Upper lobe of right lung (tissue), 1 donor: ENCODE measurements around the gene TNFRSF1B. TPM values are rescaled to one million over a fixed set of nuclear protein-coding genes. Genes with fewer than 3 reads are reported as not detected.

ENCODE experiments used
- ATAC-seq: fragments of 200-7000 bp; cut with Tn5 transposase; one replicate; pipeline ENCODE4 v1.9.1; 2020; ENCODE audit warnings: mild to moderate bottlenecking, moderate library complexity
- DNase-seq: peaks from one replicate; pipeline ENCODE4 v3.0.0-alpha.2; 2020
- H3K27ac ChIP-seq: fragments of 200-600 bp; one replicate; pipeline ENCODE4 v1.8.0; 2022
- H3K27me3 ChIP-seq: fragments of 200-600 bp; one replicate; pipeline ENCODE4 v1.8.0; 2022; ENCODE audit warnings: mild to moderate bottlenecking
- H3K36me3 ChIP-seq: fragments of 200-600 bp; one replicate; pipeline ENCODE4 v1.8.0; 2022
- H3K4me1 ChIP-seq: fragments of 200-600 bp; one replicate; pipeline ENCODE4 v1.8.0; 2022
- H3K4me3 ChIP-seq: fragments of 200-600 bp; one replicate; pipeline ENCODE4 v1.8.0; 2022; ENCODE audit warnings: mild to moderate bottlenecking
- H3K9me3 ChIP-seq: fragments of 200-600 bp; one replicate; pipeline ENCODE4 v1.8.0; 2022
- intact Hi-C: fragments of 100-400 bp; cut with DNase I; formaldehyde crosslinking; loops from one replicate; pipeline ENCODE4 v1.11.0; 2022
- total RNA-seq: library from RNA; stranded (reverse); fragmentation: NEBNext Ultra II Directional; extraction: Animal tissue kit (Norgen Biotek cat#: 25700); gene quantifications from one replicate; pipeline ENCODE4 v1.2.1, GENCODE V29; 2021
- TF ChIP-seq, protein P1 (sequence below): fragments of 200-600 bp; IDR thresholded peaks from one replicate; pipeline ENCODE4 v1.8.0; 2022; ENCODE audit warnings: antibody characterized with exemption
- donor health status: DM: no; HTN: yes; CAD: no; lungs with severe emphysema.

TNFRSF1B gene
- total RNA-seq, 1 donor from 2014 or later, result 62.4 TPM

- no peak for DNase-seq
- H3K4me1 ChIP-seq, result peaks cover 74% of the 10 kb centered on the region
- ATAC-seq, result no peak
- intact Hi-C loops, result no loop called here
- no peak overlapping the region for H3K4me3 ChIP-seq
- TF ChIP-seq, protein P1, sequence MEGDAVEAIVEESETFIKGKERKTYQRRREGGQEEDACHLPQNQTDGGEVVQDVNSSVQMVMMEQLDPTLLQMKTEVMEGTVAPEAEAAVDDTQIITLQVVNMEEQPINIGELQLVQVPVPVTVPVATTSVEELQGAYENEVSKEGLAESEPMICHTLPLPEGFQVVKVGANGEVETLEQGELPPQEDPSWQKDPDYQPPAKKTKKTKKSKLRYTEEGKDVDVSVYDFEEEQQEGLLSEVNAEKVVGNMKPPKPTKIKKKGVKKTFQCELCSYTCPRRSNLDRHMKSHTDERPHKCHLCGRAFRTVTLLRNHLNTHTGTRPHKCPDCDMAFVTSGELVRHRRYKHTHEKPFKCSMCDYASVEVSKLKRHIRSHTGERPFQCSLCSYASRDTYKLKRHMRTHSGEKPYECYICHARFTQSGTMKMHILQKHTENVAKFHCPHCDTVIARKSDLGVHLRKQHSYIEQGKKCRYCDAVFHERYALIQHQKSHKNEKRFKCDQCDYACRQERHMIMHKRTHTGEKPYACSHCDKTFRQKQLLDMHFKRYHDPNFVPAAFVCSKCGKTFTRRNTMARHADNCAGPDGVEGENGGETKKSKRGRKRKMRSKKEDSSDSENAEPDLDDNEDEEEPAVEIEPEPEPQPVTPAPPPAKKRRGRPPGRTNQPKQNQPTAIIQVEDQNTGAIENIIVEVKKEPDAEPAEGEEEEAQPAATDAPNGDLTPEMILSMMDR, result no peak
- no peaks in the 10 kb centered on the region for H3K27me3 ChIP-seq
- no peaks in the 10 kb centered on the region for H3K9me3 ChIP-seq
- peak overlapping the region; percentile 79 for H3K27ac ChIP-seq
- H3K36me3 ChIP-seq, result no peaks in the 10 kb centered on the region
Measured at GRCh38 chr1:12173041-12173509, 6.3 kb downstream of the TNFRSF1B start.

- TF ChIP-seq, protein P1, result no peak
- no peak overlapping the region for H3K4me3 ChIP-seq
- peak overlapping the region; percentile 79 for H3K27ac ChIP-seq
- intact Hi-C loops, result no loop called here
- peak; percentile 56 for ATAC-seq
- H3K27me3 ChIP-seq, result no peaks in the 10 kb centered on the region
- H3K9me3 ChIP-seq, result no peaks in the 10 kb centered on the region
- H3K36me3 ChIP-seq, result no peaks in the 10 kb centered on the region
- no peak for DNase-seq
- H3K4me1 ChIP-seq, result peaks cover 74% of the 10 kb centered on the region
Measured at GRCh38 chr1:12173631-12174121, 6.9 kb downstream of the TNFRSF1B start.

DNA sequence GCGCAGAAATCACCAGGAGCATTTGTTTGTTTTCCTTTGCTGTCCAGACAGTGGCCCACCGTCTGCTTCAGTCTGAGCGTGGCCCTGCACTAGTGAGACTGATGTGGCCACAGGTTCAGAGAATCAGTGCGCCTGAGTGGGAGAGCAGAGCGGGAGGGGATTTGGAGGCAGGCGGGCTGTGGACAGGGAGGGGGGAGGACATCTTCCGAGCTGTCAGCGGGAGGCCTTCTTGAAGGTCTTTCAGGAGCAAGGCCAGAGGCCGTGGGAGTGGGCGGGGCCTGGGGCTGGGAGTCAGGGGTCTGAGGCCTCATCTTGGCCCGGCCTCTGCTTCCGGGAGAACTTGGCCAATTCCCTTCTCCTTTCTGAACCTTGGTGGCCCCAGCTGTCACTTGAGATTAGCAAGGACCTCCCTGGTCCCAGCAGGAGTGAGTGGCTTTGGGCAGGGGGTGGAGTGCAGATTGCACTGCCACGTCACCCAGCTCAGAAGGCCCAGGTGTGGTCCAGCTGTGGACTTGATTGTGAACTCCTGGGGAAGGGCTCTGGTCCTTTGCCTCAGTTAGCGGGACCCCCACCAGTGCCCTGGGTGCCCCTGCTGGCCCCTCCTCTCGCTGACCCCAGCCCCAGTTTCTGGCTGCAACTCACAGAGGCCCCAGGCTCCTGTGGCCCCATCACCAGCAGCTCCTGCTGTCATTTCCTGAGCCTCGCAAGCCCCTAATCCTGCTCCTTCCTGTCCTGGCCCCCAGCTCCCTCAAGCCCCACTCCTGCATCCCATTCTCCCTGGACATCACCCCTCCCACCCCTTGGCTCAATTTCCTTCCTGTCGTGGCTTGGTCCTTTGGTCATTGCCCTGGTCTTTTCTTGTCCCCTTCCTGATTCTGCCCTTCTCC is 8.4 kb downstream of the TNFRSF1B start:
- ATAC-seq (no peak), DNase-seq (no peak)
- H3K4me1 ChIP-seq, result peaks cover 83% of the 10 kb centered on the region
- TF ChIP-seq, protein P1, result no peak
- H3K4me3 ChIP-seq, result no peak overlapping the region
- peak overlapping the region; percentile 79 for H3K27ac ChIP-seq
- no peaks in the 10 kb centered on the region for H3K36me3 ChIP-seq
- intact Hi-C loops, result no loop called here
- no peaks in the 10 kb centered on the region for H3K27me3 ChIP-seq
- H3K9me3 ChIP-seq, result no peaks in the 10 kb centered on the region

GRCh38 chr1:12176298-12177118 is 9.7 kb downstream of the TNFRSF1B start:
- TF ChIP-seq, protein P1, result no peak
- no peaks in the 10 kb centered on the region for H3K27me3 ChIP-seq
- H3K27ac ChIP-seq, result peak overlapping the region; percentile 1
- H3K4me1 ChIP-seq, result peaks cover 88% of the 10 kb centered on the region
- no peak for ATAC-seq
- intact Hi-C loops, result no loop called here
- H3K4me3 ChIP-seq, result no peak overlapping the region
- H3K9me3 ChIP-seq, result no peaks in the 10 kb centered on the region
- no peaks in the 10 kb centered on the region for H3K36me3 ChIP-seq
- DNase-seq, result no peak

DNA sequence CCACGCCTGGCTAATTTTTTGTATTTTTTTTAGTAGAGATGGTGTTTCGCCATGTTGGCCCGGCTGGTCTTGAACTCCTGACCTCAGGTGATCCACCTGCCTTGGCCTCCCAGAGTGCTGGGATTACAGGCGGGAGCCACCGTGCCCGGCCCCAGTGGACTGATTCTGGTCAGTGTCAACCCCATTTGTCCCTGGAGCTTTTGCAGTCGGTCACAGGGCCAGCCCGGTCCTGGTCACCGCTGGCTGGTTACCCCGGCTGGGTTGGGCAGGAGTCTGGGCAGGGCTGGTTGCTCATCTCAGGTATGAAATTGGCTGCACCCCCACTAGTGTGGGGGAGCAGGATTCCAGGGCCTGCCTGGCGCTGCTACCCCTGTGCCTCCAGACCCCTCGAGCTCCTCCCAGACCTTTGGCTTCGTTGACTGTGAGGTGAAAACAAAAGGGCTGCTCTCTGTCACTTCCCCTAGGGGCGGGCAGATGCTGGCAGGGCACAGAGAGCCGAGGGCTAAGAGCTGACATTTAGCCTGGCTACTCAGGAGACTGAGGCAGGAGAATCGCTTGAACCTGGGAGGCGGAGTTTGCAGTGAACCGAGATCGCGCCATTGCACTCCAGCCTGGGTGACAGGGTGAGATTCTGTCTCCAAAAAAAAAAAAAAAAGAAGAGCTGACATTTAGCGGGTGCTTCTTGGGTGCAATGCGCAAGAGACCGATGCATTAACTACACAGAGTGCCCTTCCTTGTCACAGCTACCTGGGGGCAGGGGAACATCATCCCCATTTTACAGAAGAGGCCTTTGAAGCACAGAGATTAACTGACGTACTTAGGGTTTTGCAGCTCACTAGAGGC is 10.6 kb downstream of the TNFRSF1B start:
- peak overlapping the region; percentile 81 for H3K27ac ChIP-seq
- intact Hi-C loops, result no loop called here
- DNase-seq (no peak), ATAC-seq (no peak)
- no peak overlapping the region for H3K4me3 ChIP-seq
- H3K4me1 ChIP-seq, result peaks cover 88% of the 10 kb centered on the region
- TF ChIP-seq, protein P1, result no peak
- no peaks in the 10 kb centered on the region for H3K27me3 ChIP-seq
- H3K36me3 ChIP-seq, result no peaks in the 10 kb centered on the region
- no peaks in the 10 kb centered on the region for H3K9me3 ChIP-seq
